ENCODE data around the gene YIPF6.
"Not testable (repeated sequence)": the region's sequence is repeated elsewhere in the genome, so short reads cannot be mapped to it uniquely, and the experiment has no call there.

YIPF6 gene

DNA sequence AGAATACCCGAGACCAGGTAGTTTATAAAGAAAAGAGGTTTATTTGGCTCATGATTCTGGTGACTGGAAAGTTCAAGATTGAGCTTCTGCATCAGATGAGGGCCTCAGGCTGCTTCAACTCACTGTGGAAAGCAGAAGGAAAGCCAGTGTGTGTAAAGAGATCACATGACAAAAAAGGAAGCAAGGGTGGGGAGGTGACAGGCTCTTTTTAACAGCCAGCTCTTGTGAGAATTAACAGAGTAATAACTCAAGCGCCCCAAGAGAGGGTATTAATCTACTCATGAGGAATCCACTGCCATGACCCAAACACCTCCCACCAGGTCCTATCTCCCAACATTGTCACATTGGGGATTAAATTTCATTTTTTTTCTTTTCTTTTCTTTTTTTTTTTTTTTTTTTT lies 6.3 kb upstream of the YIPF6 start:
- TF ChIP-seq, protein P1, sequence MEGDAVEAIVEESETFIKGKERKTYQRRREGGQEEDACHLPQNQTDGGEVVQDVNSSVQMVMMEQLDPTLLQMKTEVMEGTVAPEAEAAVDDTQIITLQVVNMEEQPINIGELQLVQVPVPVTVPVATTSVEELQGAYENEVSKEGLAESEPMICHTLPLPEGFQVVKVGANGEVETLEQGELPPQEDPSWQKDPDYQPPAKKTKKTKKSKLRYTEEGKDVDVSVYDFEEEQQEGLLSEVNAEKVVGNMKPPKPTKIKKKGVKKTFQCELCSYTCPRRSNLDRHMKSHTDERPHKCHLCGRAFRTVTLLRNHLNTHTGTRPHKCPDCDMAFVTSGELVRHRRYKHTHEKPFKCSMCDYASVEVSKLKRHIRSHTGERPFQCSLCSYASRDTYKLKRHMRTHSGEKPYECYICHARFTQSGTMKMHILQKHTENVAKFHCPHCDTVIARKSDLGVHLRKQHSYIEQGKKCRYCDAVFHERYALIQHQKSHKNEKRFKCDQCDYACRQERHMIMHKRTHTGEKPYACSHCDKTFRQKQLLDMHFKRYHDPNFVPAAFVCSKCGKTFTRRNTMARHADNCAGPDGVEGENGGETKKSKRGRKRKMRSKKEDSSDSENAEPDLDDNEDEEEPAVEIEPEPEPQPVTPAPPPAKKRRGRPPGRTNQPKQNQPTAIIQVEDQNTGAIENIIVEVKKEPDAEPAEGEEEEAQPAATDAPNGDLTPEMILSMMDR (IDR thresholded peaks at IDR 0.05): no peak
- Histone ChIP-seq H3K36me3 (no peaks in the 10 kb centered on the region), H3K4me1 (ENCODE audit: control insufficient read depth in 1 of 2, insufficient read depth in 1 of 2, low read depth in 1 of 2, low read length in 1 of 2) (no peaks in the 10 kb centered on the region), H3K9me3 (no peaks in the 10 kb centered on the region), H3K27me3 (no peaks in the 10 kb centered on the region), H3K4me3 (ENCODE audit: low read depth in 1 of 2, low read length in 1 of 2) (no peak overlapping the region), H3K27ac (no peak overlapping the region)

DNA sequence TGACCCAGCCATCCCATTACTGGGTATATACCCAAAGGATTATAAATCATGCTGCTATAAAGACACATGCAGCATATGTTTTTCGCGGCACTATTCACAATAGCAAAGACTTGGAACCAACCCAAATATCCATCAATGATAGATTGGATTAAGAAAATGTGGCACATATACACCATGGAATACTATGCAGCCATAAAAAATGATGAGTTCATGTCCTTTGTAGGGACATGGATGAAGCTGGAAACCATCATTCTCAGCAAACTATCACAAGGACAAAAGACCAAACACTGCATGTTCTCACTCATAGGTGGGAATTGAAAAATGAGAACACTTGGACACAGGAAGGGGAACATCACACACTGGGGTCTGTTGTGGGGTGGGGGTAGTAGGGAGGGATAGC lies 5.1 kb upstream of the YIPF6 start:
- not testable (repeated sequence) for H3K36me3 ChIP-seq; H3K9me3 ChIP-seq; H3K4me1 ChIP-seq (ENCODE audit: control insufficient read depth in 1 of 2, insufficient read depth in 1 of 2, low read depth in 1 of 2, low read length in 1 of 2); H3K27ac ChIP-seq; H3K27me3 ChIP-seq; H3K4me3 ChIP-seq (ENCODE audit: low read depth in 1 of 2, low read length in 1 of 2)

DNA sequence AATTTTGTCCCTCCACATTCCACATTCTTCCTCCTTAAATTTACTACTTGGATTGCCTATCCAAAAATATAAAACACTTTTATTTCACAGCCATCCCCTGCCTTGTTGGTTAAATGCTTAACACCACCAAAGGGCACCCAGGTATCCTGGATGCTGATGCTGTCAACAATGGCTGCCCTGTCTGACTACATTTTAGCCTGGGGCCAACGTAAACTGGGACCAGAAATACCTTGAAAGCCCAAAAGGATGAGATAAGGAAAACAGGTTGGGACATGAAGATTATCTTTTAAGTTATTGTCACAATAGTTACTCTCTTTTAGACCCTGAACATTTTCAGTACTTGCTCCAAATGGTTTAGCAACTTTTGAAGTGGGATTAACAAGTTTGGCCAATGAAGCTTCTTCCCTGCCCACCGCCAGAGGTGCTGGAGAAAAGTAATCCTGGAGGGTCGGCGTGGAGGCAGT lies 775 bp upstream of the YIPF6 start:
- H3K4me1 ChIP-seq (ENCODE audit: control insufficient read depth in 1 of 2, insufficient read depth in 1 of 2, low read depth in 1 of 2, low read length in 1 of 2): peaks cover 10 to 12% of the 10 kb centered on the region in 2 experiments
- no peaks in the 10 kb centered on the region for H3K36me3 ChIP-seq
- peak overlapping the region; percentile 86 for H3K27ac ChIP-seq
- TF ChIP-seq, protein P1 (IDR thresholded peaks at IDR 0.05): no peak
- peak overlapping the region; percentile 69 to 78 for H3K4me3 ChIP-seq (ENCODE audit: low read depth in 1 of 2, low read length in 1 of 2)
- no peaks in the 10 kb centered on the region for H3K27me3 ChIP-seq
- no peaks in the 10 kb centered on the region for H3K9me3 ChIP-seq

DNA sequence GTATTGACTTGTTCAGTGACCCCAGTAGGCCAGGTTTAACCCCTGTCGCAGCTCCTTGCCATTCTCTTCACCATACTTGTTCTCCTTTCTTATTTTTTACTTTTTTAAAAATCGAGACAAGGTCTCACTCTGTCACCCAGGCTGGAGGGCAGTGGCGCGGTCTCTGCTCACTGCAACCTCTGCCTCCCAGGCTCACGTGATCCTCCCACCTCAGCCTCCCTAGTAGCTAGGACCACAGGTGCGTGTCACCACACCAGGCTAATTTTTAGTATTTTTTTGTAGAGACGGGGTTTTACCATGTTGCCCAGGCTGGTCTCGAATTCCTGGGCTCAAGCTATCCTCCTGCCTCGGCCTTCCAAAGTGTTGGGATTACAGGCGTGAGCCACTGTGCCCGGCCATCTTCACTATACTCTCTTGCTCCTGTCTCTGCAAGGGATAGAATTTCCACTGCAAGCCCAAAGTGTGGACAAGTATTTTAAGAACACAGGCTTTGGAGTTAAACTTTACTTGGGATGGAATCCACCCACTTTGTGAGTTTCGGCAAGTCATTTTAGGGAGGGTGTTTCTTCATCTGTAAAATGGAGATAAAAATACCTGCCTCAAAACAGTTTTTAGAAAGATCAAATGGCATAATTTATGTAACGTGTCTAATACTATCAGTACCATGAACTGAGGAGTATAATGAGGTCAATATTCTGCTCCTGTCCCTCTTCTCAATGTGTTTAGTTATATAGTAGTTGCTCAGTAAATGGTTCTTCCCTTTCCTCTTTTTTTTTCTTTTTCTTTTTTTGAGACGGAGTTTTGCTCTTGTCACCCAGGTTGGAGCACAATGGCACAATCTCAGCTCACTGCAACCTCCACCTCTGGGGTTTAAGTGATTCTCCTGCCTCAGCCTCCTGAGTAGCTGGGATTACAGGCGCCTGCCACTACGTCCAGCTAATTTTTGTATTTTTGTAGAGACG lies 973 bp downstream of the YIPF6 start:
- TF ChIP-seq, protein P1 (IDR thresholded peaks at IDR 0.05): no peak
- Histone ChIP-seq H3K4me3 (ENCODE audit: low read depth in 1 of 2, low read length in 1 of 2) (peak overlapping the region; percentile 69 to 78), H3K4me1 (ENCODE audit: control insufficient read depth in 1 of 2, insufficient read depth in 1 of 2, low read depth in 1 of 2, low read length in 1 of 2) (peaks cover 10 to 12% of the 10 kb centered on the region in 2 experiments), H3K27ac (peak overlapping the region; percentile 86), H3K36me3 (peaks cover 4% of the 10 kb centered on the region), H3K9me3 (no peaks in the 10 kb centered on the region), H3K27me3 (no peaks in the 10 kb centered on the region)

DNA sequence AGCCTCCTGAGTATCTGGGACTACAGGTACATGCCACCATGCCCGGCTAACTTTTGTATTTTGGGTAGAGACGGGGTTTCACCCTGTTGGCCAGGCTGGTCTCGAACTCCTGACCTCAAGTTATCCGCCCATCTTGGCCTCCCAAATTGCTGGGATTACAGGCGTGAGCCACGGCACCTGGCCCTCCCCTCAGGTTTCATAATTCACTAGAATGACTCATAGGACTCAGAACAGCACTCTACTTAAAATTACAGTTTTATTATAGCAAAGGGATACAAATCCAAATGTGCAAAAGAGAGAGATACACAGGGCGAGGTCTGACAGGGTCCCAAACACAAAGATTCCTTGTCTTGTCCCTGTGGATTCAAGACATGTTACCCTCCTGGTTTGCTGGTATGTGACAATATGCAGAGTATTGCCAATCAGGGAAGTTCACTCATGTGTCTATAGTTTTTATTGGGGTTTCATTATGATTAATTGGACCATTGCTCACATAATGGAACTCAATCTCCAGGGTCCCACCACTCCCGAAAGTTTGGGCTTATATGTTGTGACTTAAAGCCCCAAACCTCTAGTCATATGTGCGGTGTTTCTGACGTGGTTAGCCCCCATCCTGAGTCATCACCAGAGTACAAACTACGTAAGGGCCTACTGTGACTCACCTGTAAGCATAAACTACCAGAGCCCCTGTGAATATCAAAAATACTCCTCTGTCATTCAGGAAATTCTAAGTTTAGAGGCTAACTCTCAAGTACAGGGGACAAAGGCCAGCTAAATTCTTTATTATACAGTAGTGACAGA lies 5.2 kb downstream of the YIPF6 start:
- Histone ChIP-seq H3K4me3 (ENCODE audit: low read depth in 1 of 2, low read length in 1 of 2) (no peak overlapping the region), H3K27me3 (no peaks in the 10 kb centered on the region), H3K27ac (no peak overlapping the region), H3K4me1 (ENCODE audit: control insufficient read depth in 1 of 2, insufficient read depth in 1 of 2, low read depth in 1 of 2, low read length in 1 of 2) (peaks cover 6 to 8% of the 10 kb centered on the region in 2 experiments), H3K36me3 (peaks cover 4% of the 10 kb centered on the region), H3K9me3 (no peaks in the 10 kb centered on the region)
- TF ChIP-seq, protein P1 (IDR thresholded peaks at IDR 0.05): no peak
